Stimulated activated naive CD4-positive, alpha-beta T cell (primary cell): ENCODE results near the gene BICDL1.
A peak's percentile ranks its signal among the peaks of the same experiment; 100 is the strongest.
"Not testable (repeated sequence)": the region's sequence is repeated elsewhere in the genome, so short reads cannot be mapped to it uniquely, and the experiment has no call there.

ENCODE experiments used
- DNase-seq, 6 experiments: peaks; one replicate each; lab custom pipeline; 2025; lab: John Stamatoyannopoulos, UW

Gene BICDL1

DNA sequence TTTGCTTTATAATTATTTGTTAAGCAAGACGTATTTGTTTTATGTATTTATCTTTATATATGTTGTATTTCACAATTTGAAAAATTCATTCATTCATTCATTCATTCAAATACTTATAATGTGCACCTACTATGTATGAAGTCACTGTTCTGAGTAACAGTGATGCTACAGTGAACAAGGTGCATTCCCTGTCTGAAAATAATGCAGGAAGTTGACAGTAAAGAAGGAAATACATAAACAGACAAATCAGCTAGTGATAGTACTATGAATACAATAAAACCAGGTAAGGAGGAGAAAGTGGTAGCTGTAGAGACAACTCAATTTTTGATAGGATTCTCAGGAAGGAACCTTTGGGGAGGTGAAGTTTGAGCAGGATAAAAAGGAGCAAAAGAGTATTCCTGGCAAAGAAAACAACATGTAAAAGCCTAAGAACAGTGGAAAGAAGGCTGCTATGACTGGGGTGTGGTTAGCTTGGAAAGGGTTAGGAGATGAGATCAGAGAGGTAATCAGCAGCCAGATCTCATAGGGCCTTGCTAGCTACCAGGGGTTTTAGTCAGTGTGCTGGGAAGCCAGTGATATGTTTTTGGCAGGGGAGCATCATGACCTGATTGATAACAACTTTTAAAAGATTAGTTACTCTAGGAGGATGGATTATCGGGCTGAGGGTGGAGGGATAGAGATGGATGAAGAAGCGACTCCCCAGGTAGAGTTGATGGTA lies 17.4 kb downstream of the BICDL1 start:
- peak in 1 of 6 experiments; percentile 14 for DNase-seq

DNA sequence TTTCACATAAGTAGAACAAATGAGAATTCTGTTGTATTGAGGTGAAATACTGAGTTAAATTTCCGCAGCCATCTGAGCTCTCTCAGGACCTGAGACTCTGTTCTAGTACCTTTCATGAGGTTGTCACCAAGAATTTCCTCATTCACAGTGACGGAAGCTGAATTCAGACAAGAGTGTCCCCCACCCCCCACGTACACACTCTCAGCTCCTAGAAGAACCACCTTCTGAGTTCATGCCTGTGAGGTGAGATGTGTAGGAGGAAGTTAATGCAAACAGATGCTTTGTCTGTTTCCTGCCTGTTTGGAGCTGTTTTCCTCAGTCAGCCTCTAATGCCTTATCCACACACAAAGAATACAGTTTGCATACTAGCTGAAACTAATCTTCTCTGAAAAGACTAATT lies 18.2 kb downstream of the BICDL1 start:
- peak; percentile 58 to 86 (median 76) for DNase-seq

DNA sequence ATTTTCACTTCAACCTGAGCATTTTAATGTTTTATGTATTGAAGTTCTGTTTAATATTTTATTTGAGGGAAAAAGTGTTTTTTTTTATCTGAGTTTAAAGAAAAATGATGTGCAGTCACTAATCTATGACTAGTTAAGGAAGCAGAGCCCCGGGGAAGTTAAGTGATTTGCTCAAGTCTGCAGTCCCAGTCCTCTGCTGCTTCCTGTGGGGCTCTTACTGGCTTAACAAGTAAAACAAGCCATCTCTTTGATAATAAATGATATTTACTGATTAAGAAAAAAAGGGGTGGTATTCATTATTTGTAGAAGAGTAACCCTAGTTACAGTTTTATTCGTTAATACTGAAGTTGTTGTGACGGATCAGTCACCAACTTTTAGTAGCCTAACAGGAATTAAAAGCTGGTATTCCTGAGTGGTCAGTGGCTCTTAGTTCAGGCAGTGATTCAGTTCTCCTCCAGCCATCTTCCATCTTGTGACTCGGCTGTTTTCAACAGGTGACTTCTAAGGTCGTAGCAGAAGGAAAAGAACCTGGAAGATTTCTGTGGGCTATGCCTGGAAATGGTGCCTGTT lies 21.7 kb downstream of the BICDL1 start:
- peak in 4 of 6 experiments; percentile 4 to 9 (median 7) for DNase-seq

- peak; percentile 42 to 85 (median 70) for DNase-seq
Observed at GRCh38 chr12:120012067-120012621, 23.1 kb downstream of the BICDL1 start.

- peak; percentile 29 to 81 (median 58) for DNase-seq
Observed at GRCh38 chr12:120013659-120014380, 24.8 kb downstream of the BICDL1 start.

DNA sequence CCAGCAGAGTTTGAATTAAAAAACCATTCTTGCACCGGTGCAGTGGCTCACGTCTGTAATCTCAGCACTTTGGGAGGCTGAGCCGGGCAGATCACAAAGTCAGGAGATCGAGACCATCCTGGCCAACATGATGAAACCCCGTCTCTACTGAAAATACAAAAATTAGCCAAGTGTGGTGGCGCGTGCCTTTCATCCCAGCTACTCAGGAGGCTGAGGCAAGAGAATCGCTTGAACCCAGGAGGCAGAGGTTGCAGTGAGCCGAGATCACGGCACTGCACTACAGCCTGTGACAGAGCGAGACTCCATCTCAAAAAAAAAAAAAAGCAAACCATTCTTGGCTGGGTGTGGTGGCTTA lies 25.3 kb downstream of the BICDL1 start:
- DNase-seq, result not testable (repeated sequence)

- peak in 4 of 6 experiments; percentile 16 to 40 (median 25) for DNase-seq
Observed at GRCh38 chr12:120015313-120015712, 26.3 kb downstream of the BICDL1 start.

DNA sequence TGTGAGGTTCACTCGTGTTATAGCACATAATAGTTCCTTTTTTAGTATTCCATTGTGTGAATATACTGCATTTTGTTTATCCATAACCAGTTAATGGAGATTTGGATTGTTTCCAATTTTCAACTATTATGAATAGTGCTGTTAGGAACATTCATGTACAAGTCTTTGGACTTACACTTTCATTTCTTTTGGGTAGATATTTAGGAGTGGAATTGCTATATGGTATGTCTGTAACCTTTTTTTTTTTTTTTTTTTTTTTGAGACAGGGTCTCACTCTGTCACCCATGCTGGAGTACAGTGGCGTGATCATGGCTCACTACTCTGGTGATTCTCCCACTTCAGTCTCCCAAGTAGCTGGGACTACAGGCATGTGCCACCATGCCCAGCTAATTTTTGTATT lies 27.2 kb downstream of the BICDL1 start:
- DNase-seq, result not testable (repeated sequence)

- no peak for DNase-seq
Observed at GRCh38 chr12:120019197-120019596, 30.2 kb downstream of the BICDL1 start.

DNA sequence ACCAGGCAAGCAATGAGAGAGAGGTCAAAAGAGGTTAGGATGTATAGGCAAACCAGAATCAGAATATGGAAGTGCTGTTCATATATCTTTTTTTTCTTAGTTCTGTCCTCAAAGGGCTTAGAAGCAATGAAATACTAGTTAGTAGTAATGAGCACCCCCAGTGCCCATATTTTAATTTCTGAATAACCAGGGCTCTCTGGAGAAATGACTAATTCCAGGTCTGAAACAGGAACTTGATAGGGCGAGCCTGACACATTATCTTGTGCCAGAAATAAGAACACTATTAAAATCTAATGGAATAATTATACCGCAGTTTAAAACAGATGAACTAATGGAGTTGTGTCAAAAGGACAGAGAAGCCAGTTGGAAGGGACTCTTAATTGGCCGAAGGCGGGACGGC lies 30.9 kb downstream of the BICDL1 start:
- no peak for DNase-seq

DNA sequence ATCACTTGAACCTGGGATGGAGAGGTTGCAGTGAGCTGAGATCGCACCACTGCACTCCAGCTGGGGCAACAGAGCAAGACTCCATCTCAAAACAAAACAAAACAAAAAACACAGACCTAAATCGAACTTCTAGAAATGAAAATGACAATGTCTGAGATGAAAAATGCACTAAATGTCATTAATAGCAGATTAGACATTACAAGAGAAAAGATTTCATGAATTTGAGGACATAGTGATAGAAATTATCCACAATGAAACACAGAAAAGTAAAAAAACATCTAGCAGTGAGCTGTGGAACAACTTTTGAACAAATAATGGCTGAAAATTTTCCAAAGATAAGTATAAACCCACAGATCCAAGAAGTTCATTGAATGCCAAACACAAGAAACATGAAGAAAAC lies 35.2 kb downstream of the BICDL1 start:
- no peak for DNase-seq

DNA sequence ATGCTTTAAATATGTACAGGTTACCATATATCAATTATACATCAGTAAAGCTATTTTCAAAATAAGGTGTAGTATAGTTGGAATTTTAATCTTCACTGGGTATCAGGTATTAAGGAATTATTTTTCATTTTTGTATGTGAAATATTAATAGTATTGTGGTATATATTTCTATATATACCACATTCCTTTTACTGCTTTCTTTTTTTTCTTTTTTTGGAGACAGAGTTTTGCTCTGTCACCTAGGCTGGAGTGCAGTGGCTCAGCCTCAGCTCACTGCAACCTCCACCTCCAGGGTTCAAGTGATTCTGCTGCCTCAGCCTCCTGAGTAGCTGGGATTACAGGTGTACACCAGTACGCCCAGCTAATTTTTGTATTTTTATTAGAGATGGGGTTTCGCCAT lies 36.6 kb downstream of the BICDL1 start:
- DNase-seq, result no peak

- no peak for DNase-seq
Observed at GRCh38 chr12:120032242-120032641, 43.2 kb downstream of the BICDL1 start.

DNA sequence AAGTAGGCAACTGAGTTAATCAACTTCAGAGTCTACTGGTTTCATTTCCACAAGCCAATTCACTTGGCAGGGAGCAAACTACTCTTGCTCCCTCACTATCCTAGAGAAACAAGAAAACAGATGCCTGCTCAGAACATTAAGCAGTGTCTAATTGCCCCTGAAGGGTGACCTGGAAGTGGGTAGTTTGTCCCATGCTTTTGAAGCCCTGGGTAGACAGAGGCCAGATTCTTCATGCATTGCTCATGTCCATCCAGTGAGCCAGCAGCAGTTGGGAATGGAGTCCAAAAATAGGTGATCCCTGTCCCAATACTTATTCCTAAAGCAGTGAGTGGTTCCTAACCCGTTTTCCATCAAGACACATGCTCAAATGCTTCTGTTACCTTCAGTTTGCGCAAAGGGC lies 48.8 kb downstream of the BICDL1 start:
- DNase-seq, result no peak

DNA sequence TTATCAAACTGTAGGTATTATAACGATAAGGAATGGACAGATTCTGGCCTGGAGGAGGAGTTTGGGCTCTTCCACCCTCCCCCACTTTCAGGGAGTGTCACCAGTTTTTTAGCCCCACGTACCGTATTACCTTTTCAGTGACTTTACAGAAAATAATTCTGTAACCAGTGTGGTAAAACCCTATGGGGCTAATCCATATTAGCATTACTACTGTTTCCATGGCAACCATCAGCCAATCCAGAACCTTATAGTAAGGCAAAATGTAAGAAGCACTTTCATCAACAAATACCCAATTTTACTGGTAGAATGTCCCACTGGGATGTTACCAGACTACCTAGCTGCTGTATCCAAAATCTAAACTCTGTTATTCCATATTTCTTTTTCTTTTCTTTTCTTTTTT lies 50.7 kb downstream of the BICDL1 start:
- DNase-seq, result no peak

DNA sequence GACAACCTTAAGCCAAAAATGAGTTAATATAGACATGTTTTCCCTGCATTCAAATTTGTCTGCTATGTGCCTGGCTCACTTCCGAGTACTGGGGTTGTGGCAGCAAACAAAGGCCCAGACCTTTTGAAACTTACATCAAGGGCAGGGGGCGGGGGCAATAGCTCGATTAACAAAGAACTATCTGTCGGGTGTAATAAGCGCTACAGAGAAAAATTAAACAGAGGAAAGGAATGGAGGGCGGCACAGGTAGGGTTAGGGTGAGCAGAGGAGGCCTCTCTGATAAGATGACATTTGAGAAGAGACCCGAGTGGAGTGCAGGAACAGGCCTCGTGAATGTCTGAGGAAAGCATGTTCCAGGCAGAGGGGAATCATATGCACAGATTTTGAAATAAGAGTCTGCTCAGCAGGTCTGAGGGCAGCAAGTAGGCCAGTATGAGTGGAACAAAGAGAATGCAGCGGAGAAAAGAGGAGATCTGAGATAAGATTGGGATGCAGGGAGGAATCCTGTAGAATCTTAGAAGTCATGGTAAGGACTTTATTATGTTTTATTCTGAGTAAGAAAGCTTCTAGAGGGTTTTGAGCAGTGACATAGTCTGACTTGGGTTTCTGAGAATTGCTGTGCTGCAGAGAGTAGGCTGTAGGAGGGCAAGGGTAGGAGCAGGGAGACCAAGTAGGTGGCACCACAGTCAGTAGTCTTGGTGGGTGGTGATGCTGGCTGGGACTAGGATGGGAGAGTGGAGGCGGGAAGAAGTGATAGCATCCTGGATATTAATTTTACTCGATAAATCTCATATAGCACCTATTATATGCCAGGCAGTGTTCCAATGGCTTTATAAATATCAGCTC lies 52.6 kb downstream of the BICDL1 start:
- DNase-seq, result peak; percentile 36 to 59 (median 46)

GRCh38 chr12:120045367-120045766 lies 56.3 kb downstream of the BICDL1 start:
- not testable (repeated sequence) for DNase-seq

GRCh38 chr12:120047072-120047471 lies 58.0 kb downstream of the BICDL1 start:
- no peak for DNase-seq

- peak in 3 of 6 experiments; percentile 2 to 14 (median 4) for DNase-seq
Observed at GRCh38 chr12:120048263-120048662, 59.2 kb downstream of the BICDL1 start.

- no peak for DNase-seq
Observed at GRCh38 chr12:120049426-120049825, 60.4 kb downstream of the BICDL1 start.

GRCh38 chr12:120051535-120051934 lies 62.5 kb downstream of the BICDL1 start:
- no peak for DNase-seq

GRCh38 chr12:120054293-120054692 lies 65.3 kb downstream of the BICDL1 start:
- no peak for DNase-seq
